Nephron progenitor cell (in vitro differentiated cells): ENCODE data around the gene LHFPL5.

Source experiments
- DNase-seq: peaks from one replicate; pipeline ENCODE4 v3.0.0; 2021
- H3K27ac Mint-ChIP-seq: 2 replicates; pipeline ENCODE4 v1.8.0; 2021; ENCODE audit warnings: mild to moderate bottlenecking, moderate library complexity, mixed read lengths
- H3K27me3 Mint-ChIP-seq: 2 replicates; pipeline ENCODE4 v1.8.0; 2021; ENCODE audit warnings: mild to moderate bottlenecking, low read depth, mixed read lengths; ENCODE audit not compliant: poor library complexity
- H3K36me3 Mint-ChIP-seq: 2 replicates; pipeline ENCODE4 v1.8.0; 2021; ENCODE audit warnings: low read depth, mixed read lengths
- H3K4me1 Mint-ChIP-seq: 2 replicates; pipeline ENCODE4 v1.8.0; 2021; ENCODE audit warnings: mixed read lengths
- H3K4me3 Mint-ChIP-seq: 2 replicates; pipeline ENCODE4 v1.8.0; 2021; ENCODE audit warnings: mild to moderate bottlenecking, moderate library complexity, mixed read lengths
- H3K9me3 Mint-ChIP-seq: 2 replicates; pipeline ENCODE4 v1.8.0; 2021; ENCODE audit warnings: mild to moderate bottlenecking, moderate library complexity, mixed read lengths
- CTCF ChIP-seq: fragments of 200-600 bp; sonication (generic); IDR thresholded peaks from 2 replicates; pipeline ENCODE4 v1.5.0; 2021; ENCODE audit warnings: antibody characterized with exemption

The LHFPL5 gene

GRCh38 chr6:35780719-35781118, 24.4 kb upstream of the LHFPL5 start, which contains the start of gene CLPSL1:
Gene CLPSL1, plus strand, starts transcription at chr6:35781019. Its CDS starts 92 bp downstream, at chr6:35781111.
- no peak for TF ChIP-seq CTCF

GRCh38 chr6:35781290-35781689, 23.9 kb upstream of the LHFPL5 start:
- peaks cover 34% of the 10 kb centered on the region for H3K27me3 Mint-ChIP-seq
- peaks cover 10% of the 10 kb centered on the region for H3K4me1 Mint-ChIP-seq
- H3K4me3 Mint-ChIP-seq: no peak overlapping the region
- no peak for TF ChIP-seq CTCF
- no peaks in the 10 kb centered on the region for H3K36me3 Mint-ChIP-seq
- no peaks in the 10 kb centered on the region for H3K9me3 Mint-ChIP-seq
- H3K27ac Mint-ChIP-seq: no peak overlapping the region
- DNase-seq: no peak

More at GRCh38 chr6:35780719-35781118, 24.4 kb upstream of the LHFPL5 start, which contains the start of gene CLPSL1:
- DNase-seq: no peak
- Mint-ChIP-seq H3K27me3 (peaks cover 35% of the 10 kb centered on the region), H3K4me3 (no peak within 1 kb of the TSS), H3K4me1 (peaks cover 11% of the 10 kb centered on the region), H3K27ac (no peak within 1 kb of the TSS), H3K9me3 (no peaks in the 10 kb centered on the region), H3K36me3 (no peaks in the 10 kb centered on the region)

GRCh38 chr6:35782424-35782823, 22.7 kb upstream of the LHFPL5 start:
- H3K9me3 Mint-ChIP-seq: no peaks in the 10 kb centered on the region
- H3K27ac Mint-ChIP-seq: no peak overlapping the region
- DNase-seq: no peak
- peaks cover 4% of the 10 kb centered on the region for H3K4me1 Mint-ChIP-seq
- no peak overlapping the region for H3K4me3 Mint-ChIP-seq
- TF ChIP-seq CTCF: no peak
- H3K36me3 Mint-ChIP-seq: no peaks in the 10 kb centered on the region
- H3K27me3 Mint-ChIP-seq: peaks cover 34% of the 10 kb centered on the region

GRCh38 chr6:35784200-35784599, 21.0 kb upstream of the LHFPL5 start:
- H3K36me3 Mint-ChIP-seq: no peaks in the 10 kb centered on the region
- H3K9me3 Mint-ChIP-seq: no peaks in the 10 kb centered on the region
- H3K27me3 Mint-ChIP-seq: peaks cover 36% of the 10 kb centered on the region
- no peak overlapping the region for H3K27ac Mint-ChIP-seq
- H3K4me1 Mint-ChIP-seq: no peaks in the 10 kb centered on the region
- H3K4me3 Mint-ChIP-seq: no peak overlapping the region
- no peak for TF ChIP-seq CTCF
- DNase-seq: no peak

GRCh38 chr6:35786272-35786671, 18.9 kb upstream of the LHFPL5 start:
- H3K36me3 Mint-ChIP-seq: no peaks in the 10 kb centered on the region
- H3K9me3 Mint-ChIP-seq: no peaks in the 10 kb centered on the region
- H3K4me1 Mint-ChIP-seq: no peaks in the 10 kb centered on the region
- no peak for DNase-seq
- H3K27me3 Mint-ChIP-seq: peaks cover 37% of the 10 kb centered on the region
- no peak overlapping the region for H3K4me3 Mint-ChIP-seq
- TF ChIP-seq CTCF: no peak
- no peak overlapping the region for H3K27ac Mint-ChIP-seq

- DNase-seq: no peak
- TF ChIP-seq CTCF: no peak
- no peaks in the 10 kb centered on the region for H3K36me3 Mint-ChIP-seq
- no peaks in the 10 kb centered on the region for H3K9me3 Mint-ChIP-seq
- no peaks in the 10 kb centered on the region for H3K4me1 Mint-ChIP-seq
- H3K27ac Mint-ChIP-seq: no peak overlapping the region
- H3K4me3 Mint-ChIP-seq: no peak overlapping the region
- H3K27me3 Mint-ChIP-seq: peaks cover 37% of the 10 kb centered on the region
Measured at GRCh38 chr6:35786810-35787209, 18.3 kb upstream of the LHFPL5 start.
